ENCODE measurements around the gene LRRC73. TPM values are rescaled to one million over a fixed set of nuclear protein-coding genes. Genes with fewer than 3 reads are reported as not detected.

Gene LRRC73
- total RNA-seq, 1 donor from 2014 or later, result 0.55 TPM

DNA sequence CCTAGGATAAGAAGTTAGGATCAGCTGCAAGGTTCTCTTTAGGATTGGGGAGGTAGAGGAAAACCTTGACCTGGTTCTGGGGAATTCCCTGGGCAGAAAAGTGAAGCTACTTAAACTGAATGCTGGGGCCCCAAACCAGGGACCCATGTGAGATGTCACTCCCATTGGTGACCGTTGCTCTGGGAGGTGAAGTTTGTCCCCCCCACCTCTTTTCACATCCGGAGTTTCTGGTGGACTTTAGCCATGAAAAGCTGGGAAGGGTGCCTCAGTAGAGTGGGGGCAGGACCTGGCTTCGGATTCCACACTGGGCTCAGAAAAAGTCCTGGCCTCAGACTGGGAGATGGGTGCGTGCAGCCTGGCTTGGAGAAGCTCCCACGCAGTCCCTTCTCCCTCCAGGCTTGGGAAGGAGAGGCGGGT, 19.6 kb downstream of the LRRC73 start:
- peaks cover 20% of the 10 kb centered on the region for H3K4me1 ChIP-seq
- no peak overlapping the region for H3K4me3 ChIP-seq
- ATAC-seq, result no peak
- DNase-seq, result no peak
- no peak for TF ChIP-seq CTCF (IDR thresholded peaks at IDR 0.05)
- peaks cover 11% of the 10 kb centered on the region for H3K36me3 ChIP-seq
- intact Hi-C loops (cut with DNase I), result no loop called here
- no peak overlapping the region for H3K27ac ChIP-seq
- H3K9me3 ChIP-seq, result no peaks in the 10 kb centered on the region
- H3K27me3 ChIP-seq, result no peaks in the 10 kb centered on the region

DNA sequence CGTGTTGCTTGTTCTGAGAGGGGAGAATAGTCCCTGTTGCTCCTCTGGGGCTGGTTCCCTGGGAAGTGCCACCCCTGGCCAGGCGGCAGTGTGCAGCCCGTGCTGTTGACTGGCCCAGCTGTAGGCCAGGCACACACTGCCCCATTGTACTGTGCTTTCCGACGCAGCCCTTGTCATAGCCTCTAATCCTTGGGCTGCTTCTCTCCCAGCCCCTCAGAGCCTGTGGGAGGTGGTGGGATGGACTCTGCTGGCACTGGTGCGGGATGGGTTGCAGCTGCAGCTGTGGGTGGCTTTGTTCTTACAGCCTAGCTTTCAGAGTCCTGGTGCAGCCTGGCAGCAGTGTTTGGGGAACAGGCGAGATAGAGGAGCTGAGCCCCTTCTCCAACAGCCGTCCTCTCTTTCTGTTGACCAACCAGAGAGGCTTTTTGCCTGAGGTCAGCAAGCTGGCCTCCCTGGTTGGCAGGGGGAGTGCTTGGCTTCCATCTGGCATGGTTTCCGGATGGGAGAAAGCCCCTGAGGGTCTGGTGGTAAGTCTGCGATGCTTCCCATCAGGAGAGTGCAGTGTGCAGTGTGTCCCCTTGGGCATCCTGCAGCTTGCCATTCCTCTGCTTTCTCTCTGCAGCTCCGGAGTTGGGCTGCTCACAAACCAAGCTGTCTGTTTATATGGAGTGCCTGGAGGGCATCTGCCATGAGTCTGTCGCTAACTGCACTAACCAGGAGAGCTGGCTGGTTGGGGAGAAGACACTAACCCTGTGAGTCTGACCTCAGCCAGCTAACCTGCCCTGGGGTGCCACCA, 20.7 kb downstream of the LRRC73 start:
- Histone ChIP-seq H3K27me3 (no peaks in the 10 kb centered on the region), H3K4me3 (no peak overlapping the region), H3K4me1 (peaks cover 15% of the 10 kb centered on the region), H3K9me3 (no peaks in the 10 kb centered on the region), H3K27ac (no peak overlapping the region), H3K36me3 (peaks cover 15% of the 10 kb centered on the region)
- intact Hi-C loops (cut with DNase I), result no loop called here
- TF ChIP-seq CTCF (IDR thresholded peaks at IDR 0.05), result no peak
- no peak for DNase-seq
- no peak for ATAC-seq

DNA sequence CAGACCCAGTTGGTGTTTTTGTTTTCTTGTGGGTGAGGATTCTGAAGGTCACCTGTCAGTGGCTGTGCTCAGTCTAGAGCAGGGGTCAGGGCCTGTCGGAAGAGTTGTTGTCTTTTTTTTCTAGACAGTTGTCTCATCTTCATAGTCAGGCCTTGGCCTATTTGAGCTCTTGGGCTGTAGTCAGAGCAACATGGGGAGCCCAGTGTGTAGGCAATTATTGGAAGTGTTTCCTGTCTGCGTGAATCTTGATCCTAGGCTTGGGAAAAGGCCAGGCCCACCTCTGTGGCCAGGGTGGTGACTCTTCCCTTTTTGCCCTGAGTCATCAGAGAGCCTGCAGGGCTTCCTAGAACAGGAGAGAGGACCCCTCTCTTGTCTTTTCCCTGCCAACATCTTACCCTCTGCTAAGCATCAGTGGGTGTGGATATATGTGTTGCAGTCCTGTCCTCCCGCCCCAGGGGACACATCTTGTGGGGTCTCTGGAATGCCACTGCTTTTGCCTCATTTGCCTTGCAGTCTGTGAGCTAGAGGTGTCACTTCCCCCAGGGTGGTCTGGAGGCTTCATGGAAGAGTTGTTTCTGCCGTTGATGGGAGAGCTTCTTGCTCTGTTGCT, 21.4 kb downstream of the LRRC73 start:
- intact Hi-C loops (cut with DNase I), result no loop called here
- peaks cover 15% of the 10 kb centered on the region for H3K4me1 ChIP-seq
- TF ChIP-seq CTCF (IDR thresholded peaks at IDR 0.05), result no peak
- no peaks in the 10 kb centered on the region for H3K27me3 ChIP-seq
- no peak overlapping the region for H3K4me3 ChIP-seq
- no peaks in the 10 kb centered on the region for H3K9me3 ChIP-seq
- peaks cover 15% of the 10 kb centered on the region for H3K36me3 ChIP-seq
- ATAC-seq (no peak), DNase-seq (no peak)
- no peak overlapping the region for H3K27ac ChIP-seq

DNA sequence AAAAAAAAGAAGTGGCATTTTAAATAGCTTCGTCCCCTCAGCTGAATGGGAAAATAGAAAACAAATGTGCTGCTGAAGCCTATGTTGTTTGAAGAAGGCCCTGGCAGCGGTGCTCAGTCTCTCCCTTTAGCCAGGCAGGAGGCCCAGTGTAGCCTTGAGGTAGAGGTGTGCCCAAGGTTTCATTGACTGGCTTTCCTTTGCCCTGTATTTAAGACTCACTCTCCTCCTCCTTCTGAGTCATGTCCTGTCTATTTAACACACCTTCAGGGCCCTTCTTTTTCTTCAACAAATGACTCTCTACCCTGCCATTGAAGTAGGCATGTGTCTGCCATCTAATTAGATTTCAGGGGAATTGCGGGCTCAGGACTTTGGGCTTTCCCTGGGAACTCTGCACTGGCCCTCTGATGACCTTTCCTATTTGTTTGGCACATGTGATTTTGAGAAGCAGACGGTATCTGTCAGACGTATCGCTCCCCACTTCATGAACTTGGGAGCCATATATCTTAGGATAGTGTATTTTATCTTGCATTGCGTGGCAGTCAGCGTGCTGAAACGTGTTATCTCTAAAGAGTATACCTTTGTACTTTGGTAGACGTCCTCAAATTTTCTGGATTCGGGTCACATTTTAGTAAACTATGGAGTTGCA, 28.4 kb downstream of the LRRC73 start:
- Histone ChIP-seq H3K27ac (no peak overlapping the region), H3K4me3 (no peak overlapping the region), H3K4me1 (peaks cover 11% of the 10 kb centered on the region), H3K9me3 (no peaks in the 10 kb centered on the region), H3K27me3 (no peaks in the 10 kb centered on the region), H3K36me3 (peaks cover 14% of the 10 kb centered on the region)
- DNase-seq, result no peak
- no peak for TF ChIP-seq CTCF (IDR thresholded peaks at IDR 0.05)
- intact Hi-C loops (cut with DNase I), result no loop called here
- no peak for ATAC-seq

DNA sequence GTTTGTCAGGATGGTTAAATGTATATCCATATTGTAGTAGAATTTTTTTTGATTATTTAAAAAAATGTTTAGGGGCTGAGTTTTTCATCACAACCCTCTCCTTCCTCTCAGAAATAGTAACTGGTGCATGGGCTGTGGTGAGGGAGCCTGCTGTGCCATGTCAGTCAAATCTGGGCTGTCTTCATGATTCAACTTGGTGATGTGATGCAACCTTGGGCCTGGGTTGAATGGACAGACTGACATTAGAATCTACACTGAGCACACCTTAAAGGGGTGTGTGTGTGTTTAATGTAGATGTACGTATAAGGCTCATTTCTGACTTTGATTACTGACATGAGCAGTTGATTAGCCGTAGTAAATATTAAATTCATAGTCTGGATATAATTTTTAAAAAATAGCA, 29.1 kb downstream of the LRRC73 start:
- no peak overlapping the region for H3K4me3 ChIP-seq
- ATAC-seq (no peak), DNase-seq (no peak)
- intact Hi-C loops (cut with DNase I), result no loop called here
- no peak for TF ChIP-seq CTCF (IDR thresholded peaks at IDR 0.05)
- no peak overlapping the region for H3K27ac ChIP-seq
- H3K9me3 ChIP-seq, result no peaks in the 10 kb centered on the region
- H3K27me3 ChIP-seq, result no peaks in the 10 kb centered on the region
- peaks cover 11% of the 10 kb centered on the region for H3K4me1 ChIP-seq
- peaks cover 7% of the 10 kb centered on the region for H3K36me3 ChIP-seq
